Measurements from ENCODE around the gene KIAA1328.

Gene KIAA1328

DNA sequence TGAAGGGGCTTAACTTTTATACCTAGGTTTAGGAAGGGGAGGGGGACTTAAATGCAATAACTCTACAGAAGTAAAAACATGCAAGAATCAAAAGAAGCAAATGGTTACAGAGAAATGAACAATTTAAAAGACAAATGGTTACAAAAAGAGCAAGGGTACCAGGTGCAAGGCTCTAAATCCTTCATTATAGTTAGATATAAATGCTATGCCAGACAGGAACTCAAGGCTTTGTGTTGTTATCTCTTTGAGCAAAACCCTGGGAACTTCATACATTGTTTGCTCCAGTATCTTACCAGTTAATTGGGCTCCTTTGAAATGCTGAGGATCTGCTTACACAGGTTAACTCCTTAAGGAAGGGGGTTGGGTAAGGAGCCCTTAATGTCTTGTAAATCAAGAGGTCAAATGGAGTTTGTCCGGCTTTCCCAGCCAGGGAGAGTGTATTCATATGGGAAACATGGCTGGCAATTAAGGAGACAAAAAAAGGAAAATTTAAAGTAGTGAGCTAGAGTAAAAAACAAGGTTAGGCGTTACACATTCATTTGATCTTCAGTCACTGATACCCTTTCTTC is 389.2 kb downstream of the KIAA1328 start:
- no peak for DNase-seq (ENCODE audit: low read depth in 2 of 2)

GRCh38 chr18:37219257-37219656 is 390.3 kb downstream of the KIAA1328 start:
- no peak for DNase-seq (ENCODE audit: low read depth in 2 of 2)

GRCh38 chr18:37222354-37222998 is 393.5 kb downstream of the KIAA1328 start:
- no peak for DNase-seq (ENCODE audit: low read depth in 2 of 2)

GRCh38 chr18:37222999-37223378 is 394.1 kb downstream of the KIAA1328 start:
- no peak for DNase-seq (ENCODE audit: low read depth in 2 of 2)

GRCh38 chr18:37225279-37225678 is 396.4 kb downstream of the KIAA1328 start:
- DNase-seq (ENCODE audit: low read depth in 2 of 2), result no peak

DNA sequence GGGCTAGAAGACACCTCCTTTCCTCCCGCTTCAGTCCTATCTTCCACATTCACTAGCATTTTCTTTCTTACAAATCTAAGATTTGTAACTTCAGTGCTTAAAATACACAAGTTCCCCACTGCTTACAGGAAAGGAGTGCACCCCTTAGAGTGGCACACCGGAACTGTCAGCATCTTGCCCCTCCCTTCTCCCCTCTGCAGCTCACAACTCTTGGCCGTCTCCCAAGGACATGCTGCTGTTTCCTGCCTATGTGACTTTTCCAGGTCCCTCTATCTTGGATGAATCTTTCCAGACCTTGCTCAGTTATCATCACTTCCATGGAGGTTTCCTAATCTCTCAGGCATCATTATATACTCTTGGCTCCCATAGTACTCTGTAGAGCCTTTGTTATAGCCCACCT is 401.8 kb downstream of the KIAA1328 start:
- no peak for DNase-seq (ENCODE audit: low read depth in 2 of 2)

DNA sequence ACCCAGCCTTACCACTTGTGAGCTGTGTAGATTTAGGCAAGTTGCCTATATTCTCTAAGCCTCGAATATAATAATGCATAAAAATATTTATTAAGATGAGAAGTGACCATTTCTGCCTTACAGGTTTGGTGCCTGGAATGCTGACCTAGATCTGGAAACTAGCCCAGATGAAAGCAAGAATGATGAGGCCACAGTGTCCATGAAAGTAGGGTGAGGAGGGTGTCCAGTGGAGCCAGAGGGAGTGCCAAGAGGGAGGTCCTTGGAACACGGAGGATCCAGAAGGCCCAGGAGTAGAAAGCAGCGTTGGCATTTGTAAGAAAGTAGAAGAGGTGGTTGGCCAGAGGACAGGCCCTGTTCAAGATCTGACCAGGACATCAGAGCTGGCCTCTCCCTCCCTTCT is 402.3 kb downstream of the KIAA1328 start:
- no peak for DNase-seq (ENCODE audit: low read depth in 2 of 2)

- no peak for DNase-seq (ENCODE audit: low read depth in 2 of 2)
Observed at GRCh38 chr18:37235583-37235982, 406.7 kb downstream of the KIAA1328 start.

DNA sequence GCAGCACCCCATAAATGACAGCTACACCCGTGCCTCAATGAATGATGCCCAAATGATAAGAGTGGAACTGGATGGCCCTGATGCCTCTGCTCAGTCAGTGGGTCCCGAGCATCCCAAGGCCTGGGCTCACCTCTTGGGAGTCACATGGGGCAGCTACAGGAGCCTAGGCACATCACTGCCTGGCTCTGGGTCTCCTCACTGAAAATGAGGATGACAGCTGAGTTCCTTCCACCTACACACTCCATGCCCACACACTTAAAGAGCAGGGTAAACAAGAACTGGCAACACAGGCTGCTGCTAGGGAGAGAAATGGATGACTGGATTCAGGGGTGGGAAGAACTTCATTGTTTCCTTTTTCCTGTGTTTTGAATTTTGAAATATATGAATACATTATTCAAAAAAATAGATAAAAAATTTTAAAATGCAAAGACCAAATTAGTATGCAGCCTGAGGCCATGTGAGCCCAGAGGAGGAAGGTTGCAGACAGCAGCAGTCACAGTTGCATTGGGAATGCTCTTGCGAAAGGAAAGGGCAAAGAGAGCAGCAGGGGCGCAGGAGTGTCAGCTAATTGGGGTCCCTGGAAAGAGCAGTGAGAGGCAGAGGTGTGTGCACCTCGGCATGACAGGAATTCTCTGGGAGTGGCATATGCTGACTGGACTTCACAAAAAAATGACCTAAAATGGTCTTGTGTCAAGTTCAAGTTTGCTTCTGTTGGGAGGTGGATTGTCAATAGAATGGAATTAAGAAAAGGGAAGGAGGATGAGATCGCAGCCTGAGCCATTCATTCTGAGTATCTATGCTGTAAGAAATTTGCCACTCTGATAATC is 409.6 kb downstream of the KIAA1328 start:
- no peak for DNase-seq (ENCODE audit: low read depth in 2 of 2)

DNA sequence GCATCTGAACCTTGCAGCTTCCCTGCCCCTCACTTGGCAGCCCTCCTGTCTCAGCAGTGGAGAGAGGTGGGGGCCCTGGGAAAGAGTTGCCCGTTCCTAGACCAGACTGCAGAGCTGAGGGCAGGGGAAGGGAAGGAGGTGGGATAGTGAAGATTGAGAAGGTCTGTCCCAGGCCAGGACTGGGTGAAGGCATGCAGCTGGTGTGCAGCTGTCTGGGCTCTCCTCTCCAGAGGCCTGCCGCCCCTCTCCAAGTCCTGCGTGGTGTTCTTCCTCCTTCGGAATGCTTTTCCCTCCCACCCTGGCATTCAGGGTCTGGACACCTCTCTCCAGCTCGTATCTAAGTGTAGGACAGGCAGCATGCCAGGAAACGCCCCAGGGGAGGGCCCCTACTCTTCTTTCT is 413.2 kb downstream of the KIAA1328 start:
- DNase-seq (ENCODE audit: low read depth in 2 of 2), result no peak

DNA sequence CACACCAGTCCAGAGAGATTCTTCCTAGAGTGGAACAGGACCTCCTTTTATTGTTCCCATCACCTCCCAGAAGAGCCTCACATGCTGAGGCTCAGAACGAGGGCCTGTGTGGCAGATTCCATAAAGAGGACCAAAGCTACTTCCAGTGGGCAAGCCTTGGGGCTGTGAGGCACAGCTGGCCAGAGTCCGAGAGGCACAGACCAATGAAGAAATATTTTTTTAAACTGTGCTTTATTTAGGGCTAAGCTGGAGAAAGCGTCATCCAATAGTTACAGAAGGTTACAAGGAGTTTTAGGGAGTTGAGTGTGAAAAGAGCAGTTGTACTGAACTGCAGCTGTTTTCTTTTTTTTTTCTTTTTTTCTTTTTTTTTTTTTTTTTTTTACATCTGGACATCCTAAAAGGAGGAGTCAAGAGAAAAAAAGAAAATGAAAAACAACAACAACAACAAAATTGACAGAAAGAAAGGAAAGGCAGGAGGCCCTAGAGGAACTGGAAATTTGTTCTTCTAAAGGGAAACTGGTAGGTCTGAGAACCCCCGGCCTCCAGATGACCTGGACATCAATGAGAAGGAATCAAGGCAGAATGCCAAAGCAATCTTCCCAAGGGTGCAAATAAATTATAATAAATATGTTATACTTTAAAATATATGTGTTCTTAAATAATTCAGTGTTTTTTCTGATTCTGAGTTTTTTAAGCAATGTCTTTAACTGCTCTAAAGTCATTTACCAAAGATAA is 414.1 kb downstream of the KIAA1328 start:
- no peak for DNase-seq (ENCODE audit: low read depth in 2 of 2)

DNA sequence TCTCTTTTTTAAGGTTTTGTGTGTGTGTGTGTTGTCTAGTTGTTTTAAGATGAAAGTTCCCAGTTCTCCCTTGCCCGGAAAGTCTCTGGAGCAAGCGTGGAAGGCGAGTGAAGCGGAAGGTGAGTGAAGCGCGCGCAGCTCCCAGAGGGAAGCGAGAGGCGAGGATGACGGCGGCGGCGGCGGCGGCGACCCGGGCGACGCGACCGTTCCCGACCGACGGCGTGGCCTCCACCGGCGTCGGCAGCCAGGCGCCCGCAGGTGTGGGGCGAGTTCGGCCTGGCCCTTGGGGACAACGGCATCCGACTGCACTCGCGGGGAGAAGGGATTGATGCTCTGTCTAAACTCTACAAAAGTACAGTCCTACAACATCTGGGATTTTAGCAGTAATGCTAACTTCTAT is 414.8 kb downstream of the KIAA1328 start:
- no peak for DNase-seq (ENCODE audit: low read depth in 2 of 2)

DNA sequence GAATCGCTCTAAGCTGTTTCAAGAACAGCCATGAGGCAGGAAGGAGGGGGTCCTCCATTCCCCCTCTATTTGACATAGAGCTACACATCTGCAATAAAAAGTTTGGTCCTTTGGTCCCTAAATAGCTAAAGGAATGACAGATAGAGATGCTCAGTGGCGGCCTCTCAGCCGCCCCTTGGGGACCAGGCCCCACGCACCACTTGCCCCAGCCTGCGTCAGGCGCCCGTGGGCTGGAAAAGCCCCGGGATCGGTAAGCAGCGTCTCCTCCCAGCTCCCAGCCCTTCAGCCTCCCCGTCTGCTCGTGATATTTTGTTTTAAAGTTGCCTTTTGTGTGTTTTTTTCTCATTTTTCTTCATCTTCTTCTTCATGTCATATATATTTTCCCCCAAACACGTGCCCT is 415.7 kb downstream of the KIAA1328 start:
- no peak for DNase-seq (ENCODE audit: low read depth in 2 of 2)

DNA sequence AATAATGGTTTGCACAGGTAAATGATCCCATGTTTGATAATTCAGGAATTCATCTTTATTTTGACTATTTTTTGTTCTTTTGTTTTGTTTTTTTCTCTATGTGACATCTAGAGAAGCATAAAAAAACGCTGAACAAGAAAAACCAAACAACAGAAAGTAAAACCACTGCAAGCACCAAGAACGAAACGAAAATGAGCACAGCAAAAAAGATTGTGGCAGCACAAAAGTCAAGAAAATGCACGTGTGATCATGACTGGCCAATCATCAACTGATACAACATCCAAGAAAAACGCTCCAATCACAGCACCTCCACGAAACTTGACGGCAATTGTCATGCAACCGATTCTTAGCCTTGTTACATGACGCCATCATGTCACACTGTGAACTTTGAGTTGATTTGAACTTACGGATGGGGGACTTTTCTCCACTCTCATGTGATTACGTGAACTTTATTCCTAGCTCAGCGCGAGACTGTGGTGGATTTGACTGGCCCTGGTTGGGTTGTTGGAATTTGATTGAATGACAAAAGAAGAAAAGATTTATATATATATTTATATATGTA is 417.9 kb downstream of the KIAA1328 start:
- no peak for DNase-seq (ENCODE audit: low read depth in 2 of 2)

GRCh38 chr18:37247497-37248161 is 418.7 kb downstream of the KIAA1328 start:
- no peak for DNase-seq (ENCODE audit: low read depth in 2 of 2)

DNA sequence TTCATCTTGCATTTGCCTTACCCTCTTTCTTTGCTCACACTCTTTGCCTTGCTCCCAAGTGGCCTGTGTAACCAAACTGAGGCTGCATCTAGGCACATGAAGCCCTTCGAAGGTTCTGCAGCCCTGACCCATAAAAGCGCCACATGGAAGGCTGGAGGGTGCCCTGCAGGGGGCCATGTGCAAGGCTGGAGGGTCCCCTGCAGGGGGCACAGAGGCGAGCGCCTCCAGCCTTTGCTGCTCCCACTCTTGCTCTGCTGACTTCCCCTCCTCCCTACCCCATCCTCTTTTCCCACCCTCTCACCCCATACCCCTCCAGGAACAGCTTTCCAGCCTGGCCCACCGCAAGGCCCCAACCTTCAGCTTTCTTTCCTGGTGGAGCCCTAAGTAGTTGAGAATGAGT is 419.4 kb downstream of the KIAA1328 start:
- no peak for DNase-seq (ENCODE audit: low read depth in 2 of 2)

GRCh38 chr18:37249171-37249886 is 420.4 kb downstream of the KIAA1328 start:
- no peak for DNase-seq (ENCODE audit: low read depth in 2 of 2)

DNA sequence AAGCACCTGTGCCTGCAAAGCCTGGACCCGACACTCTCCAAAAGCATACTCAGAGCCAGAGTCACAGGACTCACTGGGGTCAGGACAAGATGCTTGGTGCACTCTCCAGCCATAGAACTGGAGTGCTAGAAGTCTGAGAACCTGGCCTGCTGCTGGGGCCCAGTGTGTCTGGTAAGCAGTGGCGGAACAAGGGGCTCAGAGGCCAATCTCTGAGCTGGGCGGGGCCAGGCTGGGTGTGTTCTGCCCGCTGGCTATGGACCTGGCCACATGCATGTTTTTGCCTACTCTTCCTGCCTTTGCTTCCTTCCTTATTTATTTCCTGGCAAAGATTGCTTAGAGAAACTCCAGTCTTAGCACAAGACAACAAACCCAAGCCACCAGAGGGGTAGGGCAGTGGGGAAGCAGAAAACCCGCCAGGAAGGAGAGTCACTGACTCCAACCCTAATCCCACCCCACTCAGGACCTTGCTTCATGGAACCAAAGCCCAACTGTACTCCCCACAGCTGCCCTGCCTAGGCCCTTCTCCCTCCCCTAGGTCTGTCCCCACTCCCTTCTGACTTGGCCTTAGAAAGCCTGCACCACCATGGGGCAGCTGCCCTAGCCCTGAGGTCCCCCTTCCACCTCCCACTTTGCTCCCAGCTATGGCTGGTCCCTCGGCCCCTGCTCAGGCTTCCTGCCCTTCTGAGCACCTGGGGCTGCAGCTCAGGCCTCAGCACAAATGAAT is 421.1 kb downstream of the KIAA1328 start:
- DNase-seq (ENCODE audit: low read depth in 2 of 2), result no peak

DNA sequence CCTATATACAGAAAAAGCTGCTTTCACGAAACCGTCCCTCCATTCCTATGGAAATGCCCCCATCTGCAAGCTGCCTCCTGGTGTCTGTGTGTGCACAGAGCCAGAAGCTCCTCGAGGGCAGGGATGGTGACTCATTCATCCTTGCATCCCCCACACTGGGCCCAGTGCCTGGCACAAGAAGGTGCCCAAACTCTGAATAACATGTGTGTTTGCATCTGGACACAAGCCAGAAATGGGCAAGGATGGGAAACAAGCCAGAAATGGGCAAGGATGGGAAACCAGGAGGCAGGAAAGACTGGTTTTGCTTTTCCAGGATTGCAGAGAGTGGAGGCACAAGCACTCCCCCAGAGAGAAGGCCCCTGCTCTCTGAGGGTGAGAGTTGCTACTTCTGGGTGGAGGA is 422.8 kb downstream of the KIAA1328 start:
- DNase-seq (ENCODE audit: low read depth in 2 of 2), result no peak

DNA sequence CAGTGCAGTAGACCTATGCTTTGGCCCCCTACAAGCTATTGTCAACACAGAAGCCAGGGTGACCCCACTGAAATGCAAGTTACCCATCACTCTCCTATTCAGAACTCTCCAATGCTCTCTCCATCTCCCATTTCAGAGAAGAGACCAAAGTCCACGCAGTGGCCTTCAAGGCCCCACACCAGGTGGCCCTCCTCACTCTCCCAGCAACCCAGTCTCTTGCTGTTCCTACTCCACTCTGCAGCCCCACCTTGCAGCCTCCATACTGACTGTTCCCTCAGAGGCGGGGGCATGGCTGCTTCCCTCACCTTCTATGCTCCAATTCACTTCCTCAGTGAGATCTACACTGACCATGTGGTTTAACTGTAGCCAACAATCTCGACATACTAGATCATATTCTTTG is 423.4 kb downstream of the KIAA1328 start:
- no peak for DNase-seq (ENCODE audit: low read depth in 2 of 2)
